ENCODE data around the gene IMMP2L.

- TF ChIP-seq CTCF (IDR thresholded peaks at IDR 0.05) = no peak
- TF ChIP-seq POLR2AphosphoS5 (IDR thresholded peaks at IDR 0.05; ENCODE audit: low read depth, low read length) = no peak
- no peak for TF ChIP-seq REST (IDR thresholded peaks at IDR 0.05; ENCODE audit: insufficient read depth in 1 of 2, low read depth in 2 of 2, low read length in 1 of 2)
- no peak for TF ChIP-seq SIN3A (IDR thresholded peaks at IDR 0.05; ENCODE audit: borderline replicate concordance, insufficient read depth, low read depth, low read length)
Observed at GRCh38 chr7:111401516-111401915, 160.8 kb downstream of the IMMP2L start.
